Measurements from ENCODE around the gene COMMD4.
"Not testable (repeated sequence)": the region's sequence is repeated elsewhere in the genome, so short reads cannot be mapped to it uniquely, and the experiment has no call there.

DNA sequence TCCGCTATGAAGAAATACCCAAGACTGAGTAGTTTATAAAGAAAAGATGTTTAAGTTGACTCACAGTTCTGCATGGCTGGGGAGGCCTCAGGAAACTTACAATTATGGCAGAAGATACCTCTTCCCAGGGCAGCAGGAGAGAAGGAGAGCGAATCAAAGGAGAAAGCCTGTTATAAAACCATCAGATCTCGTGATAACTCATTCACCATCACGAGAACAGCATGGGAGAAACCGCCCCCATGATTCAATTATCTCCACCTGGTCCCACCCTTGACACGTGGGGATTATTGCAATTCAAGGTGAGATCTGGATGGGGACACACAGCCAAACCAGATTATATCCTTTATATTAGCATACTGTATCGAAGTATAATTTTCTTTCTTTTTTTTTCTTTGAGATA, 3.8 kb upstream of the COMMD4 start:
- not testable (repeated sequence) for TF ChIP-seq SIN3A (conservative IDR thresholded peaks at IDR 0.05 in 1 of 2, IDR thresholded peaks at IDR 0.05 in 1 of 2; ENCODE audit: low read depth in 1 of 2, low read length in 2 of 2); TCF12 (IDR thresholded peaks at IDR 0.05; ENCODE audit: low read depth, low read length); POLR2A (IDR thresholded peaks at IDR 0.05; ENCODE audit: control extremely low read depth in 1 of 2, low read depth in 2 of 2, low read length in 2 of 2); GABPA (IDR thresholded peaks at IDR 0.05; ENCODE audit: borderline replicate concordance, insufficient read depth, low read length); CHD2 (IDR thresholded peaks at IDR 0.05; ENCODE audit: low read length); SAP30 (IDR thresholded peaks at IDR 0.05; ENCODE audit: insufficient read depth, insufficient replicate concordance, low read length); POLR2AphosphoS5 (IDR thresholded peaks at IDR 0.05; ENCODE audit: low read depth, low read length); CREB1 (IDR thresholded peaks at IDR 0.05); EP300 (IDR thresholded peaks at IDR 0.05; ENCODE audit: borderline replicate concordance in 1 of 2, low read depth in 2 of 2, low read length in 2 of 2); CEBPB (IDR thresholded peaks at IDR 0.05; ENCODE audit: low read depth, low read length); NRF1 (IDR thresholded peaks at IDR 0.05; ENCODE audit: low read depth, low read length); RNF2 (IDR thresholded peaks at IDR 0.05; ENCODE audit: borderline replicate concordance, low read depth, low read length, missing control alignments, poor library complexity, severe bottlenecking)
- TF ChIP-seq, protein P1, sequence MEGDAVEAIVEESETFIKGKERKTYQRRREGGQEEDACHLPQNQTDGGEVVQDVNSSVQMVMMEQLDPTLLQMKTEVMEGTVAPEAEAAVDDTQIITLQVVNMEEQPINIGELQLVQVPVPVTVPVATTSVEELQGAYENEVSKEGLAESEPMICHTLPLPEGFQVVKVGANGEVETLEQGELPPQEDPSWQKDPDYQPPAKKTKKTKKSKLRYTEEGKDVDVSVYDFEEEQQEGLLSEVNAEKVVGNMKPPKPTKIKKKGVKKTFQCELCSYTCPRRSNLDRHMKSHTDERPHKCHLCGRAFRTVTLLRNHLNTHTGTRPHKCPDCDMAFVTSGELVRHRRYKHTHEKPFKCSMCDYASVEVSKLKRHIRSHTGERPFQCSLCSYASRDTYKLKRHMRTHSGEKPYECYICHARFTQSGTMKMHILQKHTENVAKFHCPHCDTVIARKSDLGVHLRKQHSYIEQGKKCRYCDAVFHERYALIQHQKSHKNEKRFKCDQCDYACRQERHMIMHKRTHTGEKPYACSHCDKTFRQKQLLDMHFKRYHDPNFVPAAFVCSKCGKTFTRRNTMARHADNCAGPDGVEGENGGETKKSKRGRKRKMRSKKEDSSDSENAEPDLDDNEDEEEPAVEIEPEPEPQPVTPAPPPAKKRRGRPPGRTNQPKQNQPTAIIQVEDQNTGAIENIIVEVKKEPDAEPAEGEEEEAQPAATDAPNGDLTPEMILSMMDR (IDR thresholded peaks at IDR 0.05; ENCODE audit: control extremely low read depth in 1 of 3, insufficient read depth in 1 of 3, low read depth in 1 of 3, low read length in 3 of 3), result not testable (repeated sequence)
- TF ChIP-seq, protein P2, sequence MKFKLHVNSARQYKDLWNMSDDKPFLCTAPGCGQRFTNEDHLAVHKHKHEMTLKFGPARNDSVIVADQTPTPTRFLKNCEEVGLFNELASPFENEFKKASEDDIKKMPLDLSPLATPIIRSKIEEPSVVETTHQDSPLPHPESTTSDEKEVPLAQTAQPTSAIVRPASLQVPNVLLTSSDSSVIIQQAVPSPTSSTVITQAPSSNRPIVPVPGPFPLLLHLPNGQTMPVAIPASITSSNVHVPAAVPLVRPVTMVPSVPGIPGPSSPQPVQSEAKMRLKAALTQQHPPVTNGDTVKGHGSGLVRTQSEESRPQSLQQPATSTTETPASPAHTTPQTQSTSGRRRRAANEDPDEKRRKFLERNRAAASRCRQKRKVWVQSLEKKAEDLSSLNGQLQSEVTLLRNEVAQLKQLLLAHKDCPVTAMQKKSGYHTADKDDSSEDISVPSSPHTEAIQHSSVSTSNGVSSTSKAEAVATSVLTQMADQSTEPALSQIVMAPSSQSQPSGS (IDR thresholded peaks at IDR 0.05; ENCODE audit: low read length), result not testable (repeated sequence)
